Ishikawa (cell line): ENCODE data around the gene INPP5F.

Source experiments
- CEBPB ChIP-seq: IDR thresholded peaks from 2 replicates; pipeline ENCODE4 v1.6.1; 2012
- YY1 ChIP-seq: IDR thresholded peaks from 2 replicates; pipeline ENCODE4 v1.6.1; 2012; ENCODE audit warnings: low read depth

- TF ChIP-seq CEBPB (no peak), YY1 (no peak)
Measured at GRCh38 chr10:119824299-119824698, 98.4 kb downstream of the INPP5F start.
